MM.1S (cell line): ENCODE results near the gene EZH1.

ENCODE experiments used
- DNase-seq: peaks from one replicate; pipeline ENCODE4 v3.0.0-alpha.2; 2015
- H2AFZ ChIP-seq: fragments of 300-600 bp; sonication (generic); 2 replicates; pipeline ENCODE4 v1.6.0; 2016; ENCODE audit warnings: antibody characterized with exemption, low read length
- H3F3A ChIP-seq: fragments of 300-600 bp; sonication (generic); 2 replicates; pipeline ENCODE4 v1.6.1; 2016; ENCODE audit warnings: mild to moderate bottlenecking, antibody characterized with exemption, low read length, moderate library complexity, mixed read lengths; ENCODE audit not compliant: insufficient read depth
- H3K27ac ChIP-seq: fragments of 300-600 bp; sonication (generic); 2 replicates; pipeline ENCODE4 v1.5.1; 2016; ENCODE audit warnings: mild to moderate bottlenecking, low read length
- H3K27me3 ChIP-seq: fragments of 300-600 bp; sonication (generic); replicated peaks from 2 replicates; pipeline ENCODE4 v1.6.0; 2016; ENCODE audit warnings: low read length; ENCODE audit not compliant: insufficient read depth
- H3K36me3 ChIP-seq: fragments of 300-600 bp; sonication (generic); replicated peaks from 2 replicates; pipeline ENCODE4 v1.6.1; 2016; ENCODE audit warnings: mild to moderate bottlenecking, low read length, mixed read lengths; ENCODE audit not compliant: insufficient read depth
- H3K4me1 ChIP-seq: fragments of 300-600 bp; sonication (generic); 2 replicates; pipeline ENCODE4 v1.6.1; 2016; ENCODE audit warnings: low read length, mixed read lengths
- H3K4me2 ChIP-seq: fragments of 300-600 bp; sonication (generic); 2 replicates; pipeline ENCODE4 v1.6.0; 2016; ENCODE audit warnings: low read depth, low read length
- H3K4me3 ChIP-seq: fragments of 300-600 bp; sonication (generic); 2 replicates; pipeline ENCODE4 v1.5.1; 2016; ENCODE audit warnings: low read length, mixed read lengths
- H3K79me2 ChIP-seq: fragments of 300-600 bp; sonication (generic); 2 replicates; pipeline ENCODE4 v1.6.1; 2016; ENCODE audit warnings: mixed run types, low read length, mixed read lengths
- H3K9ac ChIP-seq: fragments of 300-600 bp; sonication (generic); 2 replicates; pipeline ENCODE4 v1.6.1; 2016; ENCODE audit warnings: low read length, mixed read lengths
- H3K9me2 ChIP-seq: fragments of 300-600 bp; sonication (generic); replicated peaks from 2 replicates; pipeline ENCODE4 v1.6.1; 2016; ENCODE audit warnings: mild to moderate bottlenecking, low read length, mixed read lengths; ENCODE audit not compliant: insufficient read depth
- H3K9me3 ChIP-seq: fragments of 300-600 bp; sonication (generic); replicated peaks from 2 replicates; pipeline ENCODE4 v1.6.1; 2016; ENCODE audit warnings: mild to moderate bottlenecking, low read length, mixed read lengths; ENCODE audit not compliant: insufficient read depth
- H4K20me1 ChIP-seq: fragments of 300-600 bp; sonication (generic); 2 replicates; pipeline ENCODE4 v1.6.1; 2016; ENCODE audit warnings: mild to moderate bottlenecking, low read length, moderate library complexity, mixed read lengths; ENCODE audit not compliant: insufficient read depth
- CTCF ChIP-seq: fragments of 300-600 bp; sonication (generic); IDR thresholded peaks from 2 replicates; pipeline ENCODE4 v1.5.1; 2016; ENCODE audit warnings: antibody characterized with exemption, low read length, mixed read lengths
- EZH2 ChIP-seq: fragments of 300-600 bp; sonication (generic); optimal IDR thresholded peaks from 2 replicates; pipeline ENCODE3; 2017; ENCODE audit warnings: low read depth, mild to moderate bottlenecking, antibody characterized with exemption, low read length, mixed read lengths
- EZH2phosphoT487 ChIP-seq: fragments of 300-600 bp; sonication (generic); IDR thresholded peaks from 2 replicates; pipeline ENCODE4 v1.6.1; 2018; ENCODE audit warnings: antibody characterized with exemption, low read length

The EZH1 gene

GRCh38 chr17:42657824-42658588, 86.8 kb downstream of the EZH1 start:
- no peak for DNase-seq
- Histone ChIP-seq H3K9ac (no peak overlapping the region), H3K79me2 (peaks cover 11% of the 10 kb centered on the region), H3K27ac (no peak overlapping the region; the same call in 1 of the 2 replicates), H2AFZ (no peak overlapping the region), H3K4me1 (peaks cover 23% of the 10 kb centered on the region), H4K20me1 (no peaks in the 10 kb centered on the region), H3K4me3 (no peak overlapping the region), H3K9me3 (no peaks in the 10 kb centered on the region), H3K36me3 (no peaks in the 10 kb centered on the region), H3K27me3 (no peaks in the 10 kb centered on the region), H3K9me2 (no peaks in the 10 kb centered on the region), H3F3A (peaks cover 25% of the 10 kb centered on the region), H3K4me2 (no peak overlapping the region)
- TF ChIP-seq EZH2 (no peak), EZH2phosphoT487 (no peak), CTCF (no peak)

GRCh38 chr17:42655528-42655927, 89.3 kb downstream of the EZH1 start:
- H3K79me2 ChIP-seq, result peaks cover 9% of the 10 kb centered on the region
- no peak for TF ChIP-seq EZH2
- no peak for TF ChIP-seq EZH2phosphoT487
- TF ChIP-seq CTCF, result no peak

GRCh38 chr17:42653179-42654124, 91.4 kb downstream of the EZH1 start:
- no peak overlapping the region for H3K9ac ChIP-seq

More at GRCh38 chr17:42655528-42655927, 89.3 kb downstream of the EZH1 start:
- no peak for DNase-seq
- Histone ChIP-seq H3K4me3 (no peak overlapping the region), H3K9me2 (no peaks in the 10 kb centered on the region), H3K4me2 (peak overlapping the region; percentile 45), H3K9me3 (no peaks in the 10 kb centered on the region), H3K4me1 (peaks cover 22% of the 10 kb centered on the region), H3K27me3 (no peaks in the 10 kb centered on the region), H3K36me3 (no peaks in the 10 kb centered on the region), H3F3A (peaks cover 25% of the 10 kb centered on the region), H3K9ac (0 out of 2 replicates have a peak overlapping the region, but pooled peaks have one; percentile 4), H2AFZ (0 out of 2 replicates have a peak overlapping the region, but pooled peaks have one; percentile 8), H4K20me1 (no peaks in the 10 kb centered on the region), H3K27ac (peak overlapping the region; percentile 86)

More at GRCh38 chr17:42653179-42654124, 91.4 kb downstream of the EZH1 start:
- Histone ChIP-seq H3K4me2 (no peak overlapping the region), H3K36me3 (no peaks in the 10 kb centered on the region), H3K4me3 (no peak overlapping the region), H3F3A (peaks cover 23% of the 10 kb centered on the region), H2AFZ (no peak overlapping the region), H3K27ac (no peak overlapping the region), H3K27me3 (no peaks in the 10 kb centered on the region), H3K79me2 (no peaks in the 10 kb centered on the region), H3K9me2 (no peaks in the 10 kb centered on the region), H3K9me3 (no peaks in the 10 kb centered on the region), H4K20me1 (no peaks in the 10 kb centered on the region), H3K4me1 (peaks cover 17% of the 10 kb centered on the region)
- no peak for DNase-seq
- no peak for TF ChIP-seq CTCF
- no peak for TF ChIP-seq EZH2
- TF ChIP-seq EZH2phosphoT487, result no peak
